Activated T-helper 9 cell treated with anti-CD3 and anti-CD28 coated beads, Interleukin-2, amount 50 U/mL, for 16 hours (primary cell): ENCODE measurements around the gene IL1RL1.

Experiments used
- DNase-seq: peaks from one replicate; pipeline ENCODE4 v3.0.0-alpha.2; 2020; ENCODE audit warnings: low read depth

IL1RL1 gene

GRCh38 chr2:102310964-102311640, at the start of gene IL1RL1:
Gene IL1RL1, plus strand, starts transcription at chr2:102311563. Its CDS starts 26,702 bp downstream, at chr2:102338265.
- no peak for DNase-seq

DNA sequence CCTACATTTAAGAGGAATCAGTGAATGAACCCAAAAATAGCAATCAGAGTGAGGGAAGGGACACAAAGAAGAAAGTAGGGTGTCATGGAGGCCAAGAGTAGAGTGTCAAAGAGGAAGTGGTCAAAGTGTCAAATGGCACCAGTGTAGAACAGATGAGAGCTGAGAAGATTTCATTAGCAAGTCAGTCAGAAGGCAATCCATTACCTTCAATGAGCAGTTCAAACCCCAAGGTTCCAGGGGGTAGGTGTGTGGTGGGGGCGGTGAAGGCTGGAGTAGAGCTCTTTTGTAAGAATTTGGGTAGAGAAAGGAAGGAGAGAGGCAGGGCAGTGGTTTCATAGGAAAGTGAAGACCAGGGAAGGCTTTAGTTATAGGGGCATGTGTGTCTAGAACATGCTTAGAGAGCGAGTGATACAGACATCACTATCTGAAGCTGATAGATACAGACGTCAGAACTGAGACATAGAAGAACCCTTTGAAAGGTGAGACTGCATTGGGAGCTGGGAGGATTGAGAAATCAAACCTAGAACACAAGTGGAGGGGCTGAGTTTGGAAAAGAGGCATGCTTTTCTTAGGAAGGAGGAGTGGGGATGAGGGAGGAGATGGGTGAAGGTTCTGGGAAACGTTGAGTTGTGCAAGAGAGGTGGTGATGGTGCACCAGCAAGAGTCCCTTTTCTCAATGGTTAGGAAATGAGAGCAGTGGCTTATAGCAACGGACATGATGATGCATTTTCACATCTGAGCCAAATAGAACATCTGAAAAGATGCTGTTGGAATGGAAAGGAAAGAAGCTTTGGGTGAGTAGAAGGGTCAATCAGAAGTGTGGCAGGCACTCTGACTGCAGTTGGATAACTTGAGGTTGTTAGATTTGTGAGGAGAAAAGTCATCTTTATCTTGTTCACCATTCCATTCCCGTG, 48.9 kb upstream of the IL1RL1 start:
- no peak for DNase-seq

- DNase-seq: no peak
Observed at GRCh38 chr2:102264952-102265351, 46.4 kb upstream of the IL1RL1 start.

GRCh38 chr2:102266204-102266603, 45.2 kb upstream of the IL1RL1 start:
- no peak for DNase-seq

DNA sequence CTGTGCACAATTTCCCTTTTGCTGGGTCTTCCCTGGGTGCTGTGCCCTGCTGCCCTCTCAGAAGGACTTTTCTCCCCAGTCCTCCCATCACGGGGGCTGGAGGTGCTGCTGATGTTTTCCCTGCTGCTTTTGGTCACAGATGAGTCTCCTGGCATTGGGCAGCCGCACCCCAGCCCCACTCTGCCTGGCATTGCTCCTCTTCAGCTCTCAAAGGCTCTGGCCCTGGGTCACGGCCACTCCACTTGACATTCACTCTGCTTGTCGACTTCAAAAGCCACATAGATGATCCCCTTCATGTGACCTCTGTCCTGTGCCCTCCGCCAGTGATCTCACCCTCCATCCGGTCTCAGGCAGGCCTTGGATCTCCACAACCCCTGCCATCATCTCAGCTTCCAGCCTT, 43.6 kb upstream of the IL1RL1 start:
- no peak for DNase-seq

DNA sequence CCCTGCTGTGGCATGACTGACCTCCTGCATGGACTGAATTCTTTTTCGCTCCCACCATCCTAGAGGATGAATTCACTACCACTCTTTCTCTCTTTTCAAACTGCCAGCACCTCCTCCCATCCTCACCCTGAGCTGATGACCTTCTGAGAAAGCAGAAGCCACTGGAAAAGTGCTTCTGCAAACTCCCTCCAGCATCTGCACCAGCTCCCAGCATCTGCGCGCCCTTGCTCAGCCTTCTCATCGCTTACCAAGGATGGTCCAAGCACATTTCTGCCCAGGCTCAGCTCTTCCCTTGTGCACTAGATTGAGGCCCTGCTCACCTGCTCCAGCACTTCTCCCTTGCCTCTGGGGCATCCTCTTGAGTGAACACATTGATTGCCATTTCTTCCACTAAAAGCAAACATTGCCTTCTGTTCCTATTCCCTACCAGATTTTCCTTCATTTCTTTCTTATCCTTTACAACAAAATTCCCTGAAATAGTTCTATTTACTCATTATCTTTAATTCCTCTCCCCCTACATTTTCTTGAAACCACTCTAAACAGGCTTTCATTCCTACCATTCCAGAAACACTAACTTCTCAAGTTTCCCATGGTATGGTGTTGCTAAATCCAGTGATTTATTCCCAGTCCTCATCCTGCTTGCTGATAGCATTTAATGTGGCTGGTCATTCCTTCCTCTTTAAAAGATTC, 42.7 kb upstream of the IL1RL1 start:
- DNase-seq: no peak

- DNase-seq: no peak
Observed at GRCh38 chr2:102269200-102269524, 42.2 kb upstream of the IL1RL1 start.

DNA sequence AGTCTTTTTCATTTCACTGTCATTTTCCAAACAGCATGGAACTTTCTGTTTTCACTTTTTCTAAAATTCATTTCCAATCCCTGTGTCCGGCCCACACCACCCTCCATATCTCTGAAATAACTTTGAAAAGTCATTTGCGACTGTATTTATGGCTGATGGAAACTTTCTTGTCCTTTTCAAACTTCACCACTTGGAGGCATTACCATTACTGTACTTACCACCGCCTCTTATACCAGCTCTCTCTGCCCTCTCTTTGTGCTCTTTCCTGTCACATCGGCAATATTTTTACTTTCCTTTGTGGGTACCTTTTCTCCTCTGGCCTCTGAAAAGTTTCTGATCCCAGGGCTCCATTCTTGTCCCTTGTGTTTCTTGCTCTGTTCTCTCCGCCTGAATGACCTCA, 39.5 kb upstream of the IL1RL1 start:
- no peak for DNase-seq

GRCh38 chr2:102273619-102274211, 37.6 kb upstream of the IL1RL1 start:
- DNase-seq: no peak

GRCh38 chr2:102276549-102277201, 34.7 kb upstream of the IL1RL1 start:
- DNase-seq: no peak

DNA sequence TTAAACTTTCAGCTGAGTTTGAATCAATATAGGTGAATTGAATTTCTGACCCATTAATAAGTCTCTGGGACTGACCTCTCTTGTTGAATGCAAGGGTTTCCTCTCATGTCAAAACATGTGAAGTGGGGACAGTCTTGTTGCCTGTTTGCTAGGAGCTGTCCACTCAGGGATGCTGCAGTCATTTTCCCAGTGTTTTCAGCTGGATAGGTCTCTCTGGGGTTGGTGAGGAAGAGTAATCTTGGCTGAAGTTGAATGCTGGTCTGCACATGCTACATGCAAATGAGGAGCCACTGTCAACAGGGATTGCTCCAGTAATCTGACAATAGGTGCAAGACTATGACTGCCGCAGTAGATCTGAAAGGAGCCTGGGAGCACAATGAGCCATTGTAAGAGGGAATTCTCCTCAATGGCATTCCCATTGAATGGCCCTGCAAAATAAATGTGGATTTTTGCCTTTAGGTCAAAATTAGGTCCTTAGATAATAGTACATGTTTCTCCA, 34.1 kb upstream of the IL1RL1 start:
- no peak for DNase-seq

DNA sequence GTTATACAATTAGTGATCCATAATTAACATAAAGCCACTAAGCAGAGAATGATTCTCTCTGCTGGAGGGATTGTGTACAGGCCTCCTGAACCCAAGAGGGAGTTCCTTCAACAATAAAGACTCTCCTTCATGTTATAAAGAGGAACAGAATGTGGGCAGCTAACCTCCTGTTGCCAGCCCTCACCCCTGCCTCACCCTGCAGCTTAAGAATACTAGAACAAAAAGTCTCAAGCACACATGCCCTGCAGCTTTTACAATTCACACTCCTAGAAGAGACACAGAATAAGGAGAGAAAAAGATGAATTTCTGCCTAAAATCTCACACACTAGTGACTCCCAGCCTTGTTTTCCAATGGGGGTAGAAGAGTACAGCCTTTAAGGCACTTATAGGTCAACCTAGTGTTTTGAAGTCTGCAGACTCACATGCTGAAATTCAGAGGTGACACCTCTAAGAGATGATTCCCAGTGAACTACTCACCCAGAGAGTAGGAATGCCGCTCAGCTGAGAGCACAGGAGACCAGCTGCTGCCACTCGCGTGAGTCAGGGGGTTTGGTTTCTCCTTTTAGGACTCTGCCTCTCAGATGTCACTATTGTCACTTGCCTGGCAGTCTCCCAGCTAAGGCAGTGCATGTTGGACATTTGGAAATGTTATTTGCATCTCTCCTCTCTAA, 32.5 kb upstream of the IL1RL1 start:
- DNase-seq: no peak

GRCh38 chr2:102279391-102279735, 32.0 kb upstream of the IL1RL1 start:
- DNase-seq: no peak

- no peak for DNase-seq
Observed at GRCh38 chr2:102282678-102283091, 28.7 kb upstream of the IL1RL1 start.

GRCh38 chr2:102283996-102284395, 27.4 kb upstream of the IL1RL1 start:
- DNase-seq: no peak

DNA sequence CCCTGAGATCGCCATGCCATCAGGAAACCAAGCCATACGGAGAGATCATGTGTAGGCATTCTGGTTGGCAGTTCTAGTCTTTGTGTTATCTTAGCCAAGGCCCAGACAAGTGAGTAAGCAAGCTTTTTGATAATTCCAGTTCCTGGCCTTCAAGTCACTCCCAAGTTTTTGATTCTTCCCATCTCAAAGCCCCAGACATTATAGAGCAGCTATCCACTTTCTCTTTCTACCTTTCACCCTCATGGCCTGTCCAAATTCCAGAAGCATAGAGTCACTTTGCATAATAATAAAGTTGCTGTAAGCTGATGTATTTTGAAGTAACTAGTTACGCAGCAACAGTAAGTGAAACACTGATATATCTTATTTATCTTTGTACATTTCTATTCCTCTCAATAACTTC, 26.8 kb upstream of the IL1RL1 start:
- no peak for DNase-seq

DNA sequence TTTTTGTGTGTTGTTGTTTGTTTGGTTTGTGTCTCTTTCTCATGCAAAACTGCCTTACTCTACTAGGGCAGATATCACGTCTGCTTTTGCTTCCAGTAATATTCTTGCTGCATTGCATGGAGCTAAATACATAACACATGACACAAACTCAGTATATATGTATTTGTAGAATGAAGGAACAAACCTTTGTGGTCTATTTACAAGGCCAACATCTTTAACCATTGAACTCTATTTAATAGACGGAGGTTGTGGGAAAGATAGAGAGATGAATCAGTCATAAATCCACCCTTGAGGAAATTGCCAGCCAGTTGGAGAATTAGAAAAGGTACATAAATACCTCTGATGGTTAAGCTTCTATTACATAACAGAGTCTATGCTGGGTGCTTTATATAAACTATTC, 26.0 kb upstream of the IL1RL1 start:
- no peak for DNase-seq

GRCh38 chr2:102286041-102286440, 25.3 kb upstream of the IL1RL1 start:
- DNase-seq: no peak

- no peak for DNase-seq
Observed at GRCh38 chr2:102289129-102289528, 22.2 kb upstream of the IL1RL1 start.

- DNase-seq: no peak
Observed at GRCh38 chr2:102290594-102290993, 20.8 kb upstream of the IL1RL1 start.

GRCh38 chr2:102291319-102292075, 19.9 kb upstream of the IL1RL1 start:
- no peak for DNase-seq
